H1 (cell line): ENCODE data around the gene CD247. TPM values are rescaled to one million over a fixed set of nuclear protein-coding genes. Genes with fewer than 3 reads are reported as not detected.

Experiments
- CTCF ChIA-PET: fragments of 300-600 bp; sonication (Branson Sonifier 250); formaldehyde crosslinking; loops from one replicate; lab custom pipeline; 2021; ENCODE audit not compliant: partially characterized antibody; lab: Charles Lee
- POLR2A ChIA-PET: fragments of 300-600 bp; sonication (Branson Sonifier 250); formaldehyde crosslinking; loops from one replicate; lab custom pipeline; 2021; ENCODE audit warnings: inconsistent platforms; ENCODE audit not compliant: partially characterized antibody; lab: Charles Lee
- DNase-seq, 2 experiments: peaks; one replicate each; pipeline versions ENCODE4 v3.0.0 to v3.0.0-alpha.2; 2010 to 2022; ENCODE audit warnings: low spot score in 2 of 2, low read depth in 1 of 2, mixed read lengths in 1 of 2
- FAIRE-seq: peaks from 2 replicates; lab custom pipeline; 2011; peaks lifted over from hg19 to GRCh38; lab: Jason Lieb, UNC
- H2AFZ ChIP-seq: 2 replicates; pipeline ENCODE4 v1.8.1; 2012; ENCODE audit warnings: low read length, inconsistent platforms
- H2AK5ac ChIP-seq: 2 replicates; pipeline ENCODE4 v1.6.1; 2013; ENCODE audit warnings: low read depth, low read length
- H2BK120ac ChIP-seq: replicated peaks from 2 replicates; pipeline ENCODE3; 2013; ENCODE audit warnings: low read depth, low read length, inconsistent platforms
- H2BK12ac ChIP-seq: 2 replicates; pipeline ENCODE4 v1.6.1; 2013; ENCODE audit warnings: low read depth, low read length
- H2BK15ac ChIP-seq: 2 replicates; pipeline ENCODE4 v1.6.1; 2013; ENCODE audit warnings: low read length
- H2BK20ac ChIP-seq: 2 replicates; pipeline ENCODE4 v1.6.1; 2013; ENCODE audit warnings: low read length
- H2BK5ac ChIP-seq: 2 replicates; pipeline ENCODE4 v1.6.1; 2013; ENCODE audit warnings: low read depth, low read length
- H3K14ac ChIP-seq: 2 replicates; pipeline ENCODE4 v1.6.1; 2013; ENCODE audit warnings: inconsistent platforms; ENCODE audit not compliant: insufficient read length
- H3K18ac ChIP-seq: 2 replicates; pipeline ENCODE4 v1.6.1; 2013; ENCODE audit warnings: low read length; ENCODE audit errors: extremely low read depth
- H3K23ac ChIP-seq: 2 replicates; pipeline ENCODE4 v1.6.1; 2013; ENCODE audit warnings: inconsistent platforms; ENCODE audit not compliant: insufficient read length
- H3K23me2 ChIP-seq: 2 replicates; pipeline ENCODE4 v1.6.1; 2013; ENCODE audit warnings: low read depth, low read length
- H3K27ac ChIP-seq: 2 replicates; pipeline ENCODE4 v1.6.1; 2011; ENCODE audit warnings: low read depth, low read length, inconsistent platforms
- H3K27me3 ChIP-seq, 4 experiments: replicated peaks in 1 of 4; 1 replicate in 1 of 4; 2 replicates in 3 of 4; pipeline versions ENCODE4 v1.6.1 to v1.8.1; 2011 to 2013; ENCODE audit warnings: low read length in 3 of 4, mild to moderate bottlenecking in 3 of 4, inconsistent platforms in 2 of 4, mixed read lengths in 2 of 4, moderate library complexity in 1 of 4; ENCODE audit not compliant: control insufficient read depth in 3 of 4, insufficient read depth in 3 of 4; ENCODE audit errors: extremely low read depth in 1 of 4
- H3K36me3 ChIP-seq, 4 experiments: 2 replicates each; pipeline versions ENCODE4 v1.6.1 to v1.8.1; 2011 to 2013; ENCODE audit warnings: mild to moderate bottlenecking in 4 of 4, low read length in 3 of 4, moderate library complexity in 2 of 4, control low read depth in 1 of 4, inconsistent platforms in 1 of 4; ENCODE audit not compliant: insufficient read depth in 4 of 4, control insufficient read depth in 2 of 4
- H3K4ac ChIP-seq: replicated peaks from 2 replicates; pipeline ENCODE3; 2013; ENCODE audit warnings: low read length, low read depth, mixed read lengths, inconsistent platforms; ENCODE audit not compliant: insufficient read length
- H3K4me1 ChIP-seq, 4 experiments: replicated peaks in 1 of 4; 1 replicate in 1 of 4; 2 replicates in 3 of 4; pipeline versions ENCODE4 v1.6.1 to v1.8.1; 2011 to 2013; ENCODE audit warnings: low read length in 3 of 4, inconsistent platforms in 2 of 4, mixed read lengths in 1 of 4; ENCODE audit not compliant: insufficient read depth in 4 of 4, control insufficient read depth in 3 of 4
- H3K4me2 ChIP-seq, 2 experiments: 2 replicates each; pipeline versions ENCODE4 v1.6.1 to v1.8.1; 2011 to 2013; ENCODE audit warnings: low read depth in 2 of 2, low read length in 2 of 2, control low read depth in 1 of 2, inconsistent platforms in 1 of 2, mild to moderate bottlenecking in 1 of 2; ENCODE audit not compliant: insufficient read depth in 1 of 2
- H3K4me3 ChIP-seq, 4 experiments: fragments of 200-600, 300-600 bp in 1 of 4; sonication (generic), shearing (Covaris generic), sonication (Bioruptor Twin) in 1 of 4; 2 replicates each; pipeline versions ENCODE4 v1.5.1 to v1.8.1; 2011 to 2016; ENCODE audit warnings: low read length in 4 of 4, low read depth in 3 of 4, control low read depth in 2 of 4, inconsistent platforms in 2 of 4, mild to moderate bottlenecking in 2 of 4, mixed read lengths in 1 of 4, moderate library complexity in 1 of 4; ENCODE audit not compliant: insufficient read depth in 2 of 4; ENCODE audit errors: extremely low read depth in 1 of 4
- H3K56ac ChIP-seq: replicated peaks from 2 replicates; pipeline ENCODE3; 2013; ENCODE audit warnings: low read depth, mild to moderate bottlenecking, mixed read lengths, low read length, inconsistent platforms; ENCODE audit not compliant: insufficient read length
- H3K79me1 ChIP-seq: 2 replicates; pipeline ENCODE4 v1.6.1; 2013; ENCODE audit warnings: low read depth, low read length, control low read depth
- H3K79me2 ChIP-seq, 2 experiments: 2 replicates each; pipeline versions ENCODE4 v1.6.1 to v1.8.1; 2012 to 2013; ENCODE audit warnings: low read length in 2 of 2, mild to moderate bottlenecking in 2 of 2, inconsistent platforms in 1 of 2; ENCODE audit not compliant: insufficient read depth in 2 of 2, control insufficient read depth in 1 of 2
- H3K9ac ChIP-seq, 4 experiments: replicated peaks in 1 of 4; 1 replicate in 1 of 4; 2 replicates in 3 of 4; pipeline versions ENCODE4 v1.6.1 to v1.8.1; 2011 to 2013; ENCODE audit warnings: low read depth in 3 of 4, low read length in 3 of 4, control low read depth in 2 of 4, mild to moderate bottlenecking in 2 of 4, moderate library complexity in 2 of 4, inconsistent platforms in 1 of 4; ENCODE audit errors: extremely low read depth in 1 of 4
- H3K9me3 ChIP-seq, 2 experiments: 2 replicates each; pipeline versions ENCODE4 v1.6.1 to v1.8.1; 2012 to 2013; ENCODE audit warnings: mild to moderate bottlenecking in 2 of 2, moderate library complexity in 2 of 2, control low read depth in 1 of 2, inconsistent platforms in 1 of 2, low read depth in 1 of 2, low read length in 1 of 2, mixed read lengths in 1 of 2; ENCODE audit not compliant: insufficient read depth in 2 of 2
- H4K20me1 ChIP-seq, 2 experiments: replicated peaks in 1 of 2; 2 replicates each; pipeline versions ENCODE3 to v1.8.1; 2011 to 2013; ENCODE audit warnings: inconsistent platforms in 2 of 2, low read length in 2 of 2, mild to moderate bottlenecking in 1 of 2; ENCODE audit not compliant: insufficient read depth in 2 of 2, control insufficient read depth in 1 of 2
- H4K5ac ChIP-seq: 2 replicates; pipeline ENCODE4 v1.6.1; 2013; ENCODE audit warnings: low read length, low read depth, mixed read lengths, inconsistent platforms; ENCODE audit not compliant: insufficient read length
- H4K8ac ChIP-seq: 2 replicates; pipeline ENCODE4 v1.8.0; 2013; ENCODE audit warnings: mild to moderate bottlenecking, moderate library complexity, low read length, inconsistent platforms; ENCODE audit not compliant: insufficient read depth; ENCODE audit errors: extremely low read depth
- H4K91ac ChIP-seq: replicated peaks from 2 replicates; pipeline ENCODE3; 2013; ENCODE audit warnings: low read length, mixed read lengths, inconsistent platforms; ENCODE audit not compliant: insufficient read length
- BRCA1 ChIP-seq: IDR thresholded peaks from 2 replicates; pipeline ENCODE4 v1.6.1; 2012; ENCODE audit warnings: low read depth, low read length, improper control_type of control experiment
- CHD2 ChIP-seq: IDR thresholded peaks from 2 replicates; pipeline ENCODE4 v1.6.1; 2012; ENCODE audit warnings: low read length, improper control_type of control experiment
- MAX ChIP-seq: IDR thresholded peaks from 2 replicates; pipeline ENCODE4 v1.6.1; 2012; ENCODE audit warnings: inconsistent platforms
- NRF1 ChIP-seq: IDR thresholded peaks from 2 replicates; pipeline ENCODE4 v1.6.1; 2011; ENCODE audit warnings: mild to moderate bottlenecking, low read depth, low read length, improper control_type of control experiment
- RFX5 ChIP-seq: IDR thresholded peaks from 2 replicates; pipeline ENCODE4 v1.6.1; 2011; ENCODE audit warnings: low read depth, low read length, improper control_type of control experiment, borderline replicate concordance
- SP2 ChIP-seq: IDR thresholded peaks from 2 replicates; pipeline ENCODE4 v1.6.1; 2012; ENCODE audit warnings: mild to moderate bottlenecking, low read length, inconsistent platforms
- SP4 ChIP-seq: IDR thresholded peaks from 2 replicates; pipeline ENCODE4 v1.6.1; 2012; ENCODE audit warnings: low read length, inconsistent platforms
- TBP ChIP-seq: IDR thresholded peaks from 2 replicates; pipeline ENCODE4 v1.6.1; 2011; ENCODE audit warnings: low read depth, low read length, improper control_type of control experiment
- WGBS, 2 experiments: shearing (Covaris generic) in 1 of 2; methylation state at CpG; one replicate each; pipeline versions ENCODE4 v1.1.6 to v1.1.7; 2013 to 2015; ENCODE audit warnings: low lambda C conversion rate in 2 of 2, mixed read lengths in 2 of 2, inconsistent platforms in 1 of 2, low coverage in 1 of 2, missing lambda C conversion rate in 1 of 2; ENCODE audit not compliant: insufficient replicate concordance in 2 of 2, insufficient coverage in 1 of 2, insufficient read length in 1 of 2; ENCODE audit errors: extremely low coverage in 1 of 2, missing lambda C conversion rate in 1 of 2; 5-methylcytosine and 5-hydroxymethylcytosine counted together
- polyA plus RNA-seq, 7 experiments: library from polyadenylated mRNA; depleted of rRNA in 3 of 7; stranded (reverse) in 5 of 7; unstranded in 2 of 7; fragments of >200 nt in 5 of 7; fragments of 200-250 nt in 2 of 7; gene quantifications; 1 replicate in 5 of 7; 2 replicates in 1 of 7; 4 replicates in 1 of 7; pipeline versions ENCODE4 v1.2.1 to v1.2.3, GENCODE V29; 2011 to 2013; ENCODE audit warnings: missing spikeins in 2 of 7, mixed read lengths in 2 of 7
- total RNA-seq: library from RNA; stranded (reverse); fragmentation: NEBNext Ultra II Directional; extraction: Animal tissue kit (Norgen Biotek cat#: 25700); gene quantifications from 2 replicates; pipeline ENCODE4 v1.2.1, GENCODE V29; 2021

CD247 gene
- total and polyA plus RNA-seq, 2 of the 8 experiments (the other 6 are each of a cell fraction or from before 2014, with no cell fraction given): 2.0 to 2.2 TPM

GRCh38 chr1:167453123-167453522 is 65.2 kb downstream of the CD247 start:
- Histone ChIP-seq H4K91ac (no peak overlapping the region), H3K14ac (no peak overlapping the region), H3K36me3 (no peaks in the 10 kb centered on the region), H3K79me1 (no peaks in the 10 kb centered on the region), H3K4me2 (no peak overlapping the region), H3K79me2 (no peaks in the 10 kb centered on the region), H3K23me2 (peaks cover 10% of the 10 kb centered on the region; the same call in 1 of the 2 replicates), H2BK5ac (no peak overlapping the region), H3K4me3 (no peak overlapping the region), H2BK15ac (no peak overlapping the region), H4K5ac (no peak overlapping the region), H2AFZ (no peak overlapping the region), H3K9ac (no peak overlapping the region), H2BK120ac (no peak overlapping the region), H3K4ac (no peak overlapping the region), H2AK5ac (no peak overlapping the region), H3K27me3 (peaks cover 0 to 28% (median 24%) of the 10 kb centered on the region in 4 experiments; a peak in 6 of 7 replicates), H2BK12ac (no peak overlapping the region), H3K23ac (no peak overlapping the region), H4K8ac (no peak overlapping the region), H3K27ac (no peak overlapping the region), H2BK20ac (no peak overlapping the region), H3K4me1 (peaks cover 0 to 12% (median 2%) of the 10 kb centered on the region in 4 experiments; a peak in 6 of 7 replicates), H3K9me3 (no peaks in the 10 kb centered on the region), H3K56ac (no peak overlapping the region), H3K18ac (no peak overlapping the region), H4K20me1 (no peaks in the 10 kb centered on the region)
- FAIRE-seq (no peak), DNase-seq (no peak)
- no peak for TF ChIP-seq TBP
- no peak for TF ChIP-seq CHD2
- no peak for TF ChIP-seq SP4
- TF ChIP-seq BRCA1: no peak
- TF ChIP-seq SP2: no peak
- TF ChIP-seq MAX: no peak
- no peak for TF ChIP-seq NRF1
- no peak for TF ChIP-seq RFX5
- WGBS, 2 experiments: 80% methylated on average over 6 of the region's 6 CpGs; no CpG with 5 or more reads in 1 of the 2 experiments
- POLR2A ChIA-PET: no interaction called here
- CTCF ChIA-PET: interaction anchor here (0.8 to 6.3 kb wide), 5 partner anchors 13 to 81 kb away, joined by 3 to 54 read pairs (median 31); no protein-coding TSS in a partner anchor
